Measurements from ENCODE around the gene AP2A1. TPM values are rescaled to one million over a fixed set of nuclear protein-coding genes. Genes with fewer than 3 reads are reported as not detected.

AP2A1 gene
- total and polyA plus RNA-seq, 2 donors (not counting 3 experiments of a cell fraction or from before 2014, with no cell fraction given), result 108 to 113 TPM

- Histone ChIP-seq H2AFZ (ENCODE audit: low read depth, low read length) (peak overlapping the region; percentile 46), H3K9me1 (replicated peaks; ENCODE audit: control insufficient read depth, extremely low read depth, insufficient read depth, low read length) (no peaks in the 10 kb centered on the region), H3K27ac (ENCODE audit: insufficient read depth, low read depth, low read length) (no peak overlapping the region), H3K9ac (replicated peaks; ENCODE audit: extremely low read depth, insufficient read depth, low read length) (no peak overlapping the region), H3K27me3 (ENCODE audit: control insufficient read depth in 2 of 2, insufficient read depth in 2 of 2, low read length in 2 of 2) (no peaks in the 10 kb centered on the region), H3K79me2 (ENCODE audit: control insufficient read depth, insufficient read depth, low read length) (no peaks in the 10 kb centered on the region), H3K4me1 (ENCODE audit: control insufficient read depth, extremely low read depth, insufficient read depth, low read length) (no peaks in the 10 kb centered on the region), H3K36me3 (ENCODE audit: control insufficient read depth in 2 of 2, extremely low read depth in 1 of 2, insufficient read depth in 2 of 2, low read length in 2 of 2) (no peaks in the 10 kb centered on the region), H3K9me3 (replicated peaks; ENCODE audit: control insufficient read depth, insufficient read depth, low read length) (no peaks in the 10 kb centered on the region), H3K4me3 (replicated peaks in 1 of 3; ENCODE audit: insufficient read depth in 1 of 3, low read depth in 1 of 3, low read length in 3 of 3) (no peak overlapping the region), H4K20me1 (replicated peaks; ENCODE audit: control insufficient read depth, extremely low read depth, insufficient read depth, low read length) (no peaks in the 10 kb centered on the region), H3K4me2 (ENCODE audit: insufficient read depth, low read length) (no peak overlapping the region)
- POLR2A ChIA-PET, result no interaction called here
- DNase-seq (ENCODE audit: low read depth, low spot score), result no peak
- peak; percentile 26 for FAIRE-seq
- intact Hi-C loops (cut with micrococcal nuclease), result no loop called here
- CTCF ChIA-PET, result no interaction called here
- TF ChIP-seq JUN (IDR thresholded peaks at IDR 0.05; ENCODE audit: borderline replicate concordance, insufficient read depth, insufficient read length, low read depth) (no peak), FOS (IDR thresholded peaks at IDR 0.05; ENCODE audit: borderline replicate concordance, insufficient read depth, low read length) (no peak), MAX (IDR thresholded peaks at IDR 0.05; ENCODE audit: insufficient read depth, insufficient read length) (no peak), POLR2AphosphoS5 (IDR thresholded peaks at IDR 0.05; ENCODE audit: insufficient read depth, low read depth, low read length) (no peak), EZH2 (IDR thresholded peaks at IDR 0.05; ENCODE audit: borderline replicate concordance, low read depth, low read length, severe bottlenecking) (no peak), POLR2A (IDR thresholded peaks at IDR 0.05; ENCODE audit: low read depth, low read length) (no peak), GATA2 (IDR thresholded peaks at IDR 0.05; ENCODE audit: insufficient read depth, insufficient read length, low read depth, low read length) (no peak), MYC (IDR thresholded peaks at IDR 0.05; ENCODE audit: low read depth, low read length) (no peak), CTCF (IDR thresholded peaks at IDR 0.05; ENCODE audit: extremely low read depth in 1 of 2, insufficient read depth in 1 of 2, low read depth in 1 of 2, low read length in 2 of 2) (no peak)
- dilution Hi-C loops (cut with MboI; ENCODE audit: extremely low pct_ligation_motif_present, low sequenced_read_pairs), result no loop called here
- BruUV-seq (replicated peaks), result no TSS peak
Observed at GRCh38 chr19:49761625-49762311, 5.0 kb upstream of the AP2A1 start.
